K562 (cell line): ENCODE measurements around the gene GNAL. TPM values are rescaled to one million over a fixed set of nuclear protein-coding genes. Genes with fewer than 3 reads are reported as not detected.

Experiments used
- AFF1 ChIP-seq, 2 experiments: fragments of 450-650 bp; IDR thresholded peaks; 2 replicates each; pipeline ENCODE4 v1.6.1; 2018; ENCODE audit warnings: mild to moderate bottlenecking in 2 of 2, low read depth in 1 of 2; ENCODE audit not compliant: partially characterized antibody in 2 of 2
- ARNT ChIP-seq, 2 experiments: fragments of 450-650 bp; IDR thresholded peaks; 2 replicates each; pipeline ENCODE4 v1.6.1; 2016; ENCODE audit warnings: mild to moderate bottlenecking in 1 of 2
- ATF3 ChIP-seq, 2 experiments: fragments of 450-650 bp in 1 of 2; sonication (generic) in 1 of 2; formaldehyde crosslinking in 1 of 2; IDR thresholded peaks in 1 of 2; conservative IDR thresholded peaks in 1 of 2; 2 replicates each; pipeline versions ENCODE4 v1.6.1 to v1.8.1; 2016 to 2023; ENCODE audit warnings: mild to moderate bottlenecking in 2 of 2, moderate library complexity in 2 of 2, inconsistent platforms in 1 of 2, missing genetic modification reagents in 1 of 2
- GATA2 ChIP-seq: sonication (generic); formaldehyde crosslinking; IDR thresholded peaks from 2 replicates; pipeline ENCODE4 v1.4.0; 2020; ENCODE audit warnings: mild to moderate bottlenecking, missing genetic modification reagents
- GATAD2B ChIP-seq: fragments of 450-650 bp; IDR thresholded peaks from 2 replicates; pipeline ENCODE4 v1.6.1; 2017; ENCODE audit warnings: mild to moderate bottlenecking, borderline replicate concordance
- GTF2A2 ChIP-seq: IDR thresholded peaks from 2 replicates; pipeline ENCODE4 v1.6.1; 2016; ENCODE audit warnings: mild to moderate bottlenecking, missing genetic modification characterization, missing compliant biosample characterization
- JUNB ChIP-seq: fragments of 450-650 bp; formaldehyde crosslinking; conservative IDR thresholded peaks from 2 replicates; pipeline ENCODE4 v1.4.0; 2020; ENCODE audit warnings: mild to moderate bottlenecking
- KDM2B ChIP-seq: fragments of 250-450 bp; sonication (Bioruptor Pico); IDR thresholded peaks from 2 replicates; pipeline ENCODE4 v1.8.0; 2021; ENCODE audit warnings: mild to moderate bottlenecking, moderate library complexity
- SAFB ChIP-seq: fragments of 200-400 bp; formaldehyde crosslinking; IDR thresholded peaks from 2 replicates; pipeline ENCODE4 v1.6.1; 2017; ENCODE audit warnings: low read depth, low read length, borderline replicate concordance
- SPI1 ChIP-seq: IDR thresholded peaks from 2 replicates; pipeline ENCODE4 v1.6.1; 2011; ENCODE audit warnings: low read depth, low read length, control low read depth, borderline replicate concordance
- SUPT5H ChIP-seq: fragments of 450-650 bp; IDR thresholded peaks from 2 replicates; pipeline ENCODE4 v1.6.1; 2016
- TFAM ChIP-seq: fragments of 250-450 bp; sonication (Bioruptor Pico); conservative IDR thresholded peaks from 2 replicates; pipeline ENCODE4 v1.5.0; 2021; ENCODE audit warnings: mild to moderate bottlenecking, moderate library complexity
- ZKSCAN8 ChIP-seq: fragments of 200-800 bp; sonication (Bioruptor generic); IDR thresholded peaks from 2 replicates; pipeline ENCODE4 v1.6.1; 2016; ENCODE audit warnings: missing genetic modification characterization, missing compliant biosample characterization
- ZNF780A ChIP-seq: fragments of 250-450 bp; sonication (Bioruptor Pico); IDR thresholded peaks from 2 replicates; pipeline ENCODE4 v1.5.0; 2021; ENCODE audit warnings: mild to moderate bottlenecking
- polyA plus RNA-seq, 8 experiments: library from polyadenylated mRNA; depleted of rRNA in 4 of 8; stranded (reverse) in 5 of 8; unstranded in 3 of 8; fragments of >200 nt; fragmentation: Nextera tagmentation in 2 of 8; fragmentation: Illumina TruSeq in 1 of 8; extraction: Ambion mirVana in 2 of 8; extraction: Trizol in 1 of 8; gene quantifications; 2 replicates each; pipeline versions ENCODE4 v1.2.1 to v1.2.3, GENCODE V29; 2011 to 2014; ENCODE audit warnings: inconsistent platforms in 1 of 8, missing spikeins in 1 of 8
- total RNA-seq, 7 experiments: library from RNA; depleted of rRNA in 6 of 7; stranded (reverse); fragments of >200 nt in 6 of 7; fragmentation: Illumina TruSeq in 2 of 7; extraction: Trizol in 2 of 7; gene quantifications; 2 replicates each; pipeline versions ENCODE4 v1.2.1 to v1.2.3, GENCODE V29; 2011 to 2021; ENCODE audit warnings: low replicate concordance in 1 of 7
- TF ChIP-seq, protein P1 (sequence below), 2 experiments: fragments of 200-800 bp in 1 of 2; sonication (Bioruptor generic) in 1 of 2; sonication (generic) in 1 of 2; formaldehyde crosslinking in 1 of 2; IDR thresholded peaks in 1 of 2; conservative IDR thresholded peaks in 1 of 2; 2 replicates each; pipeline versions ENCODE4 v1.5.0 to v1.6.1; 2016 to 2020; ENCODE audit warnings: missing compliant biosample characterization in 1 of 2, missing genetic modification characterization in 1 of 2, missing genetic modification reagents in 1 of 2
- TF ChIP-seq, protein P2 (sequence below): sonication (generic); formaldehyde crosslinking; IDR thresholded peaks from 2 replicates; pipeline ENCODE4 v1.8.1; 2023; ENCODE audit warnings: mild to moderate bottlenecking, missing genetic modification reagents

Gene GNAL
- total and polyA plus RNA-seq, 9 of the 15 experiments (the other 6 are each of a cell fraction or from before 2014, with no cell fraction given): under 0.01 to 0.10 (median 0.01) TPM; not detected in 5

DNA sequence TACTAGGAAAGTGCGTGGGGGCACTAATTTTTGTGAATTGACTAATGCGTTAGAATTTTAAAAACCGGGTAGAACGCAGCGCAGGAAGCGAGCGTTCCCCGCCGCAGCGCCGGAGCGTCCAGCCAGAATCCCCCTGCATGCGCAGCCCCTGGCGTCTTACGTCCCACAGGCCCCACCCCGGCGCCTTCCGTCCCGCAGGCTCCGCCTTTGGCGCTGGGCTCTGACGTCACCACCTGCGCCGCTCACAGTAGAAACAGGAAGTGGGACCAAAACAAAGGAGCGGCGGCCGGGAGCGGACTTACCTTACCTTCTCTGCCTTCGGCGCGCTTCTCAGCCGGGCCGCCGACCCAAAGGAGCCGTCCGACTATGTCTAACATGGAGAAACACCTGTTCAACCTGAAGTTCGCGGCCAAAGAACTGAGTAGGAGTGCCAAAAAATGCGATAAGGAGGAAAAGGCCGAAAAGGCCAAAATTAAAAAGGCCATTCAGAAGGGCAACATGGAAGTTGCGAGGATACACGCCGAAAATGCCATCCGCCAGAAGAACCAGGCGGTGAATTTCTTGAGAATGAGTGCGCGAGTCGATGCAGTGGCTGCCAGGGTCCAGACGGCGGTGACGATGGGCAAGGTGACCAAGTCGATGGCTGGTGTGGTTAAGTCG is 162.2 kb downstream of the GNAL start, which contains the start of gene CHMP1B (continued):
- TF ChIP-seq AFF1 (IDR thresholded peaks at IDR 0.05; ENCODE audit: low read depth in 1 of 2, partially characterized antibody in 2 of 2): peak in 1 of 2 experiments; percentile 36
- 0 out of 2 replicates have a peak, but pooled peaks have one; percentile 28 for TF ChIP-seq ZKSCAN8 (CRISPR knock-in tag)
- peak; percentile 91 for TF ChIP-seq SUPT5H
- no peak for TF ChIP-seq GATA2 (CRISPR knock-in tag)
- no peak for TF ChIP-seq ARNT (IDR thresholded peaks at IDR 0.05)
- TF ChIP-seq KDM2B (CRISPR knock-in tag): peak; percentile 76; the same call in 1 of the 2 replicates
- no peak for TF ChIP-seq TFAM (CRISPR knock-in tag)
- TF ChIP-seq, protein P1, sequence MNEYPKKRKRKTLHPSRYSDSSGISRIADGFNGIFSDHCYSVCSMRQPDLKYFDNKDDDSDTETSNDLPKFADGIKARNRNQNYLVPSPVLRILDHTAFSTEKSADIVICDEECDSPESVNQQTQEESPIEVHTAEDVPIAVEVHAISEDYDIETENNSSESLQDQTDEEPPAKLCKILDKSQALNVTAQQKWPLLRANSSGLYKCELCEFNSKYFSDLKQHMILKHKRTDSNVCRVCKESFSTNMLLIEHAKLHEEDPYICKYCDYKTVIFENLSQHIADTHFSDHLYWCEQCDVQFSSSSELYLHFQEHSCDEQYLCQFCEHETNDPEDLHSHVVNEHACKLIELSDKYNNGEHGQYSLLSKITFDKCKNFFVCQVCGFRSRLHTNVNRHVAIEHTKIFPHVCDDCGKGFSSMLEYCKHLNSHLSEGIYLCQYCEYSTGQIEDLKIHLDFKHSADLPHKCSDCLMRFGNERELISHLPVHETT (CRISPR knock-in tag; conservative IDR thresholded peaks at IDR 0.05 in 1 of 2, IDR thresholded peaks at IDR 0.05 in 1 of 2): peak in 1 of 2 experiments; percentile 24; a peak in 1 of 4 replicates
- TF ChIP-seq GTF2A2 (tag): no peak
- peak; percentile 98 for TF ChIP-seq SPI1
- peak; percentile 83 for TF ChIP-seq JUNB (CRISPR knock-in tag)
- no peak for TF ChIP-seq SAFB
- TF ChIP-seq, protein P2, sequence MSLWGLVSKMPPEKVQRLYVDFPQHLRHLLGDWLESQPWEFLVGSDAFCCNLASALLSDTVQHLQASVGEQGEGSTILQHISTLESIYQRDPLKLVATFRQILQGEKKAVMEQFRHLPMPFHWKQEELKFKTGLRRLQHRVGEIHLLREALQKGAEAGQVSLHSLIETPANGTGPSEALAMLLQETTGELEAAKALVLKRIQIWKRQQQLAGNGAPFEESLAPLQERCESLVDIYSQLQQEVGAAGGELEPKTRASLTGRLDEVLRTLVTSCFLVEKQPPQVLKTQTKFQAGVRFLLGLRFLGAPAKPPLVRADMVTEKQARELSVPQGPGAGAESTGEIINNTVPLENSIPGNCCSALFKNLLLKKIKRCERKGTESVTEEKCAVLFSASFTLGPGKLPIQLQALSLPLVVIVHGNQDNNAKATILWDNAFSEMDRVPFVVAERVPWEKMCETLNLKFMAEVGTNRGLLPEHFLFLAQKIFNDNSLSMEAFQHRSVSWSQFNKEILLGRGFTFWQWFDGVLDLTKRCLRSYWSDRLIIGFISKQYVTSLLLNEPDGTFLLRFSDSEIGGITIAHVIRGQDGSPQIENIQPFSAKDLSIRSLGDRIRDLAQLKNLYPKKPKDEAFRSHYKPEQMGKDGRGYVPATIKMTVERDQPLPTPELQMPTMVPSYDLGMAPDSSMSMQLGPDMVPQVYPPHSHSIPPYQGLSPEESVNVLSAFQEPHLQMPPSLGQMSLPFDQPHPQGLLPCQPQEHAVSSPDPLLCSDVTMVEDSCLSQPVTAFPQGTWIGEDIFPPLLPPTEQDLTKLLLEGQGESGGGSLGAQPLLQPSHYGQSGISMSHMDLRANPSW (CRISPR knock-in tag): no peak
- peak; percentile 94 for TF ChIP-seq ATF3 (IDR thresholded peaks at IDR 0.05)
- no peak for TF ChIP-seq ATF3 (CRISPR knock-in tag; conservative IDR thresholded peaks at IDR 0.05)
- TF ChIP-seq GATAD2B: peak; percentile 51; the same call in 1 of the 2 replicates
- no peak for TF ChIP-seq ZNF780A (CRISPR knock-in tag)
